Liver (tissue), 3 donors: Measurements from ENCODE around the gene TTC28.

Experiments
- ATF3 ChIP-seq: IDR thresholded peaks from 2 replicates; pipeline ENCODE4 v1.6.1; 2016; ENCODE audit warnings: antibody characterized with exemption
- EGR1 ChIP-seq, 2 donors: IDR thresholded peaks; 2 replicates each; pipeline ENCODE4 v1.6.1; 2016 to 2018; ENCODE audit warnings: antibody characterized with exemption in 2 of 2, low read depth in 2 of 2
- FOXA1 ChIP-seq: IDR thresholded peaks from 2 replicates; pipeline ENCODE4 v1.6.1; 2016; ENCODE audit warnings: antibody characterized with exemption
- GABPA ChIP-seq, 2 donors: IDR thresholded peaks in 1 of 2; conservative IDR thresholded peaks in 1 of 2; 2 replicates each; pipeline ENCODE4 v1.6.1; 2016; ENCODE audit warnings: antibody characterized with exemption in 2 of 2, mild to moderate bottlenecking in 1 of 2, moderate library complexity in 1 of 2
- MAX ChIP-seq: IDR thresholded peaks from 2 replicates; pipeline ENCODE4 v1.6.1; 2016; ENCODE audit warnings: antibody characterized with exemption
- RAD21 ChIP-seq, 2 donors: IDR thresholded peaks; 2 replicates each; pipeline ENCODE4 v1.6.1; 2016; ENCODE audit warnings: antibody characterized with exemption in 2 of 2, mild to moderate bottlenecking in 2 of 2
- REST ChIP-seq: IDR thresholded peaks from 2 replicates; pipeline ENCODE4 v1.6.1; 2016; ENCODE audit warnings: antibody characterized with exemption, mild to moderate bottlenecking
- RXRA ChIP-seq, 2 donors: IDR thresholded peaks; 2 replicates each; pipeline ENCODE4 v1.6.1; 2017 to 2018; ENCODE audit warnings: antibody characterized with exemption in 2 of 2, mild to moderate bottlenecking in 1 of 2
- SP1 ChIP-seq: IDR thresholded peaks from 2 replicates; pipeline ENCODE4 v1.6.1; 2018; ENCODE audit warnings: antibody characterized with exemption, mild to moderate bottlenecking
- TAF1 ChIP-seq: conservative IDR thresholded peaks from 2 replicates; pipeline ENCODE4 v1.6.1; 2016; ENCODE audit warnings: antibody characterized with exemption, mild to moderate bottlenecking
- YY1 ChIP-seq: IDR thresholded peaks from 2 replicates; pipeline ENCODE4 v1.6.1; 2016; ENCODE audit warnings: antibody characterized with exemption, mild to moderate bottlenecking
- TF ChIP-seq, protein P1 (sequence below): fragments of 150-350 bp; IDR thresholded peaks from 2 replicates; pipeline ENCODE4 v1.5.1; 2017; ENCODE audit warnings: improper control_type of control experiment, low read depth, low read length; ENCODE audit not compliant: missing input control
- TF ChIP-seq, protein P2 (sequence below): IDR thresholded peaks from 2 replicates; pipeline ENCODE4 v1.6.1; 2016; ENCODE audit warnings: antibody characterized with exemption
- donor health status: healthy.
- donor health status: healthy.

DNA sequence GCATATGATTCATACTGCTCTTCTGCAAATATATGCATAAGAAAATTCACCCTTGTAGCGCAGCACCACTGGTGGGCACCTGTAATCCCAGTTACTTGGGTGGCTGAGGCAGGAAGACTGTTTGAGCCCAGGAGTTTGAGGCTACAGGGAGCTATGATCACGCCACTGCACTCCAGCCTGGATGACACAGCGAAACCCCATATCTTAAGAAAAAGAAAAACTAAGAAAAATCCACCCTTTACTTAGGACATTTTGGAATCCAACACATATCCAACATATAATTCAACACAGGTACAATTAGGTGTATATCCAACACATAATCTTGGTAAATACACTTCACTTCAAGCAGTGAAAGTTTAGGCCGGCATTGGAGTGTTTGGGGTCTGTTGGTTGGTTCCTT lies 505.1 kb downstream of the TTC28 start:
- TF ChIP-seq FOXA1, result no peak
- no peak for TF ChIP-seq REST
- TF ChIP-seq, protein P1, sequence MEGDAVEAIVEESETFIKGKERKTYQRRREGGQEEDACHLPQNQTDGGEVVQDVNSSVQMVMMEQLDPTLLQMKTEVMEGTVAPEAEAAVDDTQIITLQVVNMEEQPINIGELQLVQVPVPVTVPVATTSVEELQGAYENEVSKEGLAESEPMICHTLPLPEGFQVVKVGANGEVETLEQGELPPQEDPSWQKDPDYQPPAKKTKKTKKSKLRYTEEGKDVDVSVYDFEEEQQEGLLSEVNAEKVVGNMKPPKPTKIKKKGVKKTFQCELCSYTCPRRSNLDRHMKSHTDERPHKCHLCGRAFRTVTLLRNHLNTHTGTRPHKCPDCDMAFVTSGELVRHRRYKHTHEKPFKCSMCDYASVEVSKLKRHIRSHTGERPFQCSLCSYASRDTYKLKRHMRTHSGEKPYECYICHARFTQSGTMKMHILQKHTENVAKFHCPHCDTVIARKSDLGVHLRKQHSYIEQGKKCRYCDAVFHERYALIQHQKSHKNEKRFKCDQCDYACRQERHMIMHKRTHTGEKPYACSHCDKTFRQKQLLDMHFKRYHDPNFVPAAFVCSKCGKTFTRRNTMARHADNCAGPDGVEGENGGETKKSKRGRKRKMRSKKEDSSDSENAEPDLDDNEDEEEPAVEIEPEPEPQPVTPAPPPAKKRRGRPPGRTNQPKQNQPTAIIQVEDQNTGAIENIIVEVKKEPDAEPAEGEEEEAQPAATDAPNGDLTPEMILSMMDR, result no peak
- TF ChIP-seq MAX, result no peak
- no peak for TF ChIP-seq EGR1 (IDR thresholded peaks at IDR 0.05; ENCODE audit: low read depth in 2 of 2)
- no peak for TF ChIP-seq YY1
- no peak for TF ChIP-seq SP1
- TF ChIP-seq RAD21 (IDR thresholded peaks at IDR 0.05), result no peak
- TF ChIP-seq TAF1, result no peak
- no peak for TF ChIP-seq RXRA (IDR thresholded peaks at IDR 0.05)
- TF ChIP-seq, protein P2, sequence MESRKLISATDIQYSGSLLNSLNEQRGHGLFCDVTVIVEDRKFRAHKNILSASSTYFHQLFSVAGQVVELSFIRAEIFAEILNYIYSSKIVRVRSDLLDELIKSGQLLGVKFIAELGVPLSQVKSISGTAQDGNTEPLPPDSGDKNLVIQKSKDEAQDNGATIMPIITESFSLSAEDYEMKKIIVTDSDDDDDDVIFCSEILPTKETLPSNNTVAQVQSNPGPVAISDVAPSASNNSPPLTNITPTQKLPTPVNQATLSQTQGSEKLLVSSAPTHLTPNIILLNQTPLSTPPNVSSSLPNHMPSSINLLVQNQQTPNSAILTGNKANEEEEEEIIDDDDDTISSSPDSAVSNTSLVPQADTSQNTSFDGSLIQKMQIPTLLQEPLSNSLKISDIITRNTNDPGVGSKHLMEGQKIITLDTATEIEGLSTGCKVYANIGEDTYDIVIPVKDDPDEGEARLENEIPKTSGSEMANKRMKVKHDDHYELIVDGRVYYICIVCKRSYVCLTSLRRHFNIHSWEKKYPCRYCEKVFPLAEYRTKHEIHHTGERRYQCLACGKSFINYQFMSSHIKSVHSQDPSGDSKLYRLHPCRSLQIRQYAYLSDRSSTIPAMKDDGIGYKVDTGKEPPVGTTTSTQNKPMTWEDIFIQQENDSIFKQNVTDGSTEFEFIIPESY, result no peak
- TF ChIP-seq ATF3, result no peak
- TF ChIP-seq GABPA (IDR thresholded peaks at IDR 0.05 in 1 of 2, conservative IDR thresholded peaks at IDR 0.05 in 1 of 2), result no peak
